ENCODE results near the gene TNFRSF6B.

TNFRSF6B gene

GRCh38 chr20:63743210-63743970, 46.9 kb downstream of the TNFRSF6B start:
- TF ChIP-seq POLR2A (IDR thresholded peaks at IDR 0.05; ENCODE audit: low read length) (no peak), GATA1 (IDR thresholded peaks at IDR 0.05; ENCODE audit: low read depth, low read length) (no peak)

GRCh38 chr20:63744158-63744557, 47.7 kb downstream of the TNFRSF6B start:
- DNase-seq = no peak
- TF ChIP-seq GATA1 (IDR thresholded peaks at IDR 0.05; ENCODE audit: low read depth, low read length) (no peak), POLR2A (IDR thresholded peaks at IDR 0.05; ENCODE audit: low read length) (no peak)

More at GRCh38 chr20:63743210-63743970, 46.9 kb downstream of the TNFRSF6B start:
- DNase-seq = no peak

GRCh38 chr20:63744574-63745423, 48.3 kb downstream of the TNFRSF6B start:
- no peak for TF ChIP-seq POLR2A (IDR thresholded peaks at IDR 0.05; ENCODE audit: low read length)
- TF ChIP-seq GATA1 (IDR thresholded peaks at IDR 0.05; ENCODE audit: low read depth, low read length) = no peak

GRCh38 chr20:63745424-63745805, 49.0 kb downstream of the TNFRSF6B start:
- TF ChIP-seq POLR2A (IDR thresholded peaks at IDR 0.05; ENCODE audit: low read length) (no peak), GATA1 (IDR thresholded peaks at IDR 0.05; ENCODE audit: low read depth, low read length) (no peak)
- DNase-seq = no peak

More at GRCh38 chr20:63744574-63745423, 48.3 kb downstream of the TNFRSF6B start:
- no peak for DNase-seq

DNA sequence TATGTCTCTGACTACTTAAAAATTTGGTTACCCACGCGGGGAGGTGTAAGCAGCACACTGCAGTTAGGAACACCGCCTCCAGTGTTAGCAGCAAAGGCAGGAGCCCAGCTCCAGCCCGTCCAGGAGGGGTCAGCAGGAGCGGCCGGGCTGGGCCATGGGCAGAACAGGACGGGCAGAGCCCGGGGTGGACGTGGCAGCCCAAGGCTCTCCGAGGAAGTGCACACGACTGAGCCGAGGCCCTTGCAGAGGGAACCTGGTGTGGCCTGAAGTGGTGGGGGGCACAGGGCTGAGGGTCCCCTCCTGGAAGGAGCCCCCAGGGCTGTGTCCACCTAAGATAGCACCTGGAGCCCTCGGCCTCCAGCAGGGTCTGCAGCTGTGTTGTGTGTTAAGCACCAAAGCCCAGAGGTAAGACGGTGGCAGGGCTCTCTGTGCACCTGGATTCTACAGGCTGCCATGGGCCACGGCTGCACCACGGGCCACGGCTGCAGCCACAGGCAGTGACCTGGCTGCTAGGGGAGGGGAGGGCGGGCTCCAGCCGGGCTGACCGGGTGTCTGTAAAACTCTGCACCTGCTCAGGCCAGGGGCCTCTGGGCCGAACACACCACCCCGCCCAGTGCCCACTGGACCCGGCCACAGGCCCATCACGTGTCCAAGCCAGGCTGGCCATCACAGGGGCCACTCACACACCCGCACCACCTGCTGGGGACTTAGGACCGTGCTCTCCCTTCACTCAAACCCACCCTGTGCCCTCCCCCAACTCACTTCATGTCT, 49.7 kb downstream of the TNFRSF6B start:
- TF ChIP-seq POLR2A (IDR thresholded peaks at IDR 0.05; ENCODE audit: low read length) (no peak), GATA1 (IDR thresholded peaks at IDR 0.05; ENCODE audit: low read depth, low read length) (no peak)
- no peak for DNase-seq

DNA sequence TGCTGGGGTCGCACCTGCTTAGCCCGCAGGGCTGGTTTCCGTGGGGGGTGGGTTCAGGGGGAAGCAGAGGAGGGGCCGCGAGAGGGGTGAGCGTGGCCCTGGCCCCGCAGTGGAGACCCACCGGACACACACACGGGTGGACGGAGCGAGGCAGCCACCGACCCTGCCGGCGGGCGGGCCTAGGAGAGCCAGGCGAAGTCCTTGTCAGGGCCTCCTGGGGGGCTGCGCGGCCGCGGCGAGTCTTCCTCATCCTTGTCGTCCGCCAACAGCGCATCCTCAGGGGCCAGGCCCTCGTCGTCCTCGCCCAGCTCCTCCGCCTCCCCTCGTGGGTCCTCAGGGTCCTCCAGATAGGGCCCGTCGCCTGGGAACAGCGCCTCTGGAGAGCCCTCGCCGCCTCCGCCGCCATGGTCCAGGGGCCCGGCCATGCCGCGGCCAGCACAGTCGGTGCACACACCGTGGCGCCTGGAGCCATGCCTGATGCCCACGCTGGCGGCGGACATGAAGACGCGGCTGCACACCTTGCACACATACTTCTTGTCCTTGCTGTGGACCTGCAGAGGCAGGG, 50.4 kb downstream of the TNFRSF6B start:
- no peak for DNase-seq
- no peak for TF ChIP-seq GATA1 (IDR thresholded peaks at IDR 0.05; ENCODE audit: low read depth, low read length)
- TF ChIP-seq POLR2A (IDR thresholded peaks at IDR 0.05; ENCODE audit: low read length) = no peak

GRCh38 chr20:63747622-63748069, 51.2 kb downstream of the TNFRSF6B start:
- TF ChIP-seq POLR2A (IDR thresholded peaks at IDR 0.05; ENCODE audit: low read length) = no peak
- no peak for TF ChIP-seq GATA1 (IDR thresholded peaks at IDR 0.05; ENCODE audit: low read depth, low read length)
- no peak for DNase-seq

Data from erythroblast (primary cell).